Activated B cell treated with CpG ODN at 0.5 μM for 24 hours (primary cell): Measurements from ENCODE around the gene KCNQ1. TPM values are rescaled to one million over a fixed set of nuclear protein-coding genes. Genes with fewer than 3 reads are reported as not detected.
A peak's percentile ranks its signal among the peaks of the same experiment; 100 is the strongest.

Experiments used
- ATAC-seq: fragments of 200-7000 bp; cut with Tn5 transposase; one replicate; pipeline ENCODE4 v1.10.0; 2021; ENCODE audit warnings: low read depth, mild to moderate bottlenecking, moderate library complexity
- CTCF ChIA-PET: fragments of 350-600 bp; sonication (Branson Sonifier 250); formaldehyde crosslinking; loops from one replicate; lab custom pipeline; 2021; ENCODE audit warnings: antibody characterized with exemption; lab: Charles Lee
- POLR2A ChIA-PET: fragments of 350-600 bp; sonication (Branson Sonifier 250); formaldehyde crosslinking; loops from one replicate; lab custom pipeline; 2021; ENCODE audit warnings: antibody characterized with exemption; lab: Charles Lee
- DNase-seq: peaks from one replicate; pipeline ENCODE4 v3.0.0; 2022
- H3K27ac Mint-ChIP-seq: one replicate; pipeline ENCODE4 v1.8.0; 2020; ENCODE audit warnings: mixed read lengths
- H3K27me3 Mint-ChIP-seq: one replicate; pipeline ENCODE4 v1.8.0; 2021; ENCODE audit warnings: mixed read lengths
- H3K36me3 Mint-ChIP-seq: one replicate; pipeline ENCODE4 v1.8.0; 2021; ENCODE audit warnings: low read depth, mixed read lengths
- H3K4me1 Mint-ChIP-seq: one replicate; pipeline ENCODE4 v1.8.0; 2021; ENCODE audit warnings: mixed read lengths
- H3K4me3 Mint-ChIP-seq: one replicate; pipeline ENCODE4 v1.8.0; 2020; ENCODE audit warnings: mild to moderate bottlenecking, mixed read lengths
- H3K9me3 Mint-ChIP-seq: one replicate; pipeline ENCODE4 v1.8.0; 2020; ENCODE audit warnings: mixed read lengths
- CTCF ChIP-seq: fragments of 200-600 bp; IDR thresholded peaks from one replicate; pipeline ENCODE4 v1.8.0; 2022; ENCODE audit warnings: antibody characterized with exemption, mild to moderate bottlenecking
- intact Hi-C: fragments of 100-400 bp; cut with micrococcal nuclease; formaldehyde crosslinking; loops from one replicate; pipeline ENCODE4 v1.15.1; 2024
- total RNA-seq: library from RNA; stranded (reverse); gene quantifications from 2 replicates; pipeline ENCODE4 v1.2.3, GENCODE V29; 2022

KCNQ1 gene
- total RNA-seq, 1 donor from 2014 or later = 6.5 TPM

GRCh38 chr11:2892967-2893528, 448.2 kb downstream of the KCNQ1 start:
- intact Hi-C loops = loop anchor here (1.0 to 2.0 kb wide), 4 partner anchors 9 to 361 kb away; partner anchors contain the start of gene PHLDA2
- Mint-ChIP-seq H3K9me3 (no peaks in the 10 kb centered on the region), H3K4me3 (peak overlapping the region; percentile 62), H3K36me3 (no peaks in the 10 kb centered on the region), H3K4me1 (peaks cover 15% of the 10 kb centered on the region), H3K27ac (no peak overlapping the region), H3K27me3 (no peaks in the 10 kb centered on the region)
- ChIA-PET CTCF (interaction anchor here (0.6 to 11.9 kb wide), 8 partner anchors 9 to 472 kb away, joined by 3 to 334 read pairs (median 8); a partner anchor contains a TSS), POLR2A (interaction anchor here (0.5 to 3.4 kb wide), 5 partner anchors 9 to 594 kb away, joined by 3 to 16 read pairs (median 6); a partner anchor contains a TSS)
- DNase-seq (no peak), ATAC-seq (peak; percentile 22)
- no peak for TF ChIP-seq CTCF

DNA sequence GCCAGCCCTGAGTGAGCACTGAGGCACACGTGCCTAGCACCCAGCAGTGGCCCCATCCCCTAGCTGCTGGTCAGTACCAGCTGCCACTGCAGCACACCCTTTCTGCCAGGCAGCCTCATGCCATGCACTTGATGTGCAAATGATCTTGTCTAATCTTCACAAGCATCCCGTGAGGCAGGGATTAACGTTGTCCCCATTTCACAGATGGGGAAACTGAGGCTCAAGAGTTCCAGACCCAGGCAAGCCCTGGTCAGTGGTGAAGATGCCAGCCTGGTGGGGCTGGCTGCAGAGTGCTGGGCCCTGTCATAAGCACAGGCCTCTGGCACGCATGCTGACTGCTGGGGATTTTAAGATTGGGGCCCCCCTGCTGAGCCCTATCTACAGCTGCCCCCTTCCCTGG, 449.1 kb downstream of the KCNQ1 start:
- POLR2A ChIA-PET = no interaction called here
- Mint-ChIP-seq H3K9me3 (no peaks in the 10 kb centered on the region), H3K36me3 (no peaks in the 10 kb centered on the region), H3K4me3 (no peak overlapping the region), H3K27me3 (no peaks in the 10 kb centered on the region), H3K4me1 (peaks cover 18% of the 10 kb centered on the region), H3K27ac (no peak overlapping the region)
- CTCF ChIA-PET = interaction anchor here (11.9 kb wide), 1 partner anchor 361 kb away, joined by 334 read pairs; no protein-coding TSS in a partner anchor
- DNase-seq (no peak), ATAC-seq (no peak)
- TF ChIP-seq CTCF = no peak
- intact Hi-C loops = loop anchor here (2.0 kb wide), 2 partner anchors 35 to 197 kb away; partner anchors contain the start of gene PHLDA2

DNA sequence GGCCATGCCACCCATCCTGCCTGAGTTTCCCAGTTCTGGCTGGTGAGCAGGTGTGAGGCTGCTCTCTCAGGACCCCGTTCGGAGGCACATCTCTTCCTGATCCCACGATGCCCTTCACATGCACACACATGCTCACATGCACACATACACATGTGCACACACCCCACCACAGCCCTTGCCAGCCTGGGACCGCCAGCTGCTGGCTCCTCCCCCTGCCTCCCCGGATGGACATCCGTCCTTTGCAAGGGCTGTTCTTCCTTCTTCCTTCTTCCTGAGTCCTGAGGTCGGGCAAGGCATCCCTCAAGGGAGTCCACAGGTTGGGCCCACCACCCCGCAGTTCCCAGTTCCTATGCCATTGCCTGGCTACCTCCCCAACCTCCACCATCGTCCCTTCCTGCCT, 451.2 kb downstream of the KCNQ1 start:
- H3K27ac Mint-ChIP-seq = no peak overlapping the region
- H3K4me1 Mint-ChIP-seq = peaks cover 28% of the 10 kb centered on the region
- intact Hi-C loops = no loop called here

GRCh38 chr11:2897048-2897447, 452.2 kb downstream of the KCNQ1 start:
- Mint-ChIP-seq H3K4me3 (no peak overlapping the region), H3K36me3 (no peaks in the 10 kb centered on the region), H3K9me3 (no peaks in the 10 kb centered on the region), H3K27me3 (no peaks in the 10 kb centered on the region), H3K27ac (no peak overlapping the region), H3K4me1 (peaks cover 24% of the 10 kb centered on the region)
- ChIA-PET POLR2A (no interaction called here), CTCF (no interaction called here)
- DNase-seq (no peak), ATAC-seq (no peak)
- no peak for TF ChIP-seq CTCF
- intact Hi-C loops = no loop called here

More for the DNA sequence above, 451.2 kb downstream of the KCNQ1 start:
- POLR2A ChIA-PET = no interaction called here
- ATAC-seq = no peak
- Mint-ChIP-seq H3K9me3 (no peaks in the 10 kb centered on the region), H3K4me3 (no peak overlapping the region), H3K36me3 (no peaks in the 10 kb centered on the region), H3K27me3 (no peaks in the 10 kb centered on the region)
- CTCF ChIA-PET = interaction anchor here (0.9 to 1.8 kb wide), 2 partner anchors 363 to 364 kb away, joined by 4 to 8 read pairs; no protein-coding TSS in a partner anchor
- no peak for TF ChIP-seq CTCF
- DNase-seq = no peak

GRCh38 chr11:2898366-2899079, 453.7 kb downstream of the KCNQ1 start:
- no peak overlapping the region for H3K4me3 Mint-ChIP-seq
- ATAC-seq (no peak), DNase-seq (no peak)
- TF ChIP-seq CTCF = no peak
- H3K27me3 Mint-ChIP-seq = no peaks in the 10 kb centered on the region
- CTCF ChIA-PET = no interaction called here
- H3K36me3 Mint-ChIP-seq = no peaks in the 10 kb centered on the region
- H3K27ac Mint-ChIP-seq = no peak overlapping the region
- POLR2A ChIA-PET = interaction anchor here (0.6 to 1.5 kb wide), 2 partner anchors 11 to 453 kb away, joined by 3 read pairs; no protein-coding TSS in a partner anchor
- peaks cover 24% of the 10 kb centered on the region for H3K4me1 Mint-ChIP-seq
- intact Hi-C loops = no loop called here
- H3K9me3 Mint-ChIP-seq = no peaks in the 10 kb centered on the region
